Gastroesophageal sphincter (tissue), 4 donors: ENCODE data around the gene DNAJC11. TPM values are rescaled to one million over a fixed set of nuclear protein-coding genes. Genes with fewer than 3 reads are reported as not detected.

Experiments used
- ATAC-seq: fragments of 150-250 bp; one replicate; pipeline ENCODE4 v1.9.1; 2016; ENCODE audit warnings: mild to moderate bottlenecking, moderate library complexity
- H3K27ac ChIP-seq, 4 donors: fragments of 200-600 bp; sonication (generic) in 3 of 4; 1 replicate in 3 of 4; 2 replicates in 1 of 4; pipeline ENCODE4 v1.5.1; 2016 to 2019
- H3K27me3 ChIP-seq: fragments of 200-600 bp; sonication (generic); one replicate; pipeline ENCODE4 v1.5.1; 2019
- H3K36me3 ChIP-seq, 2 donors: fragments of 200-600 bp; sonication (generic); one replicate each; pipeline ENCODE4 v1.5.1; 2019; ENCODE audit warnings: control low read depth in 1 of 2
- H3K4me1 ChIP-seq, 3 donors: fragments of 200-600 bp; sonication (generic); 1 replicate in 2 of 3; 2 replicates in 1 of 3; pipeline ENCODE4 v1.5.1; 2016 to 2019; ENCODE audit warnings: control low read depth in 2 of 3
- H3K4me3 ChIP-seq, 2 donors: fragments of 200-600 bp; sonication (generic); one replicate each; pipeline ENCODE4 v1.5.1; 2019; ENCODE audit warnings: mild to moderate bottlenecking in 1 of 2, moderate library complexity in 1 of 2
- H3K9me3 ChIP-seq, 3 donors: fragments of 200-600 bp; sonication (generic); one replicate each; pipeline ENCODE4 v1.5.1; 2017 to 2019; ENCODE audit warnings: control low read depth in 2 of 3
- CTCF ChIP-seq, 4 experiments: fragments of 200-600 bp in 2 of 4; fragments of 450-650 bp in 2 of 4; sonication (generic) in 1 of 4; IDR thresholded peaks; one replicate each; pipeline ENCODE4 v1.5.1; 2017 to 2019; ENCODE audit warnings: antibody characterized with exemption in 4 of 4, mild to moderate bottlenecking in 2 of 4, moderate library complexity in 2 of 4
- EP300 ChIP-seq: sonication (generic); formaldehyde crosslinking; IDR thresholded peaks from one replicate; pipeline ENCODE4 v1.6.1; 2017; ENCODE audit warnings: antibody characterized with exemption, mild to moderate bottlenecking
- POLR2A ChIP-seq, 2 donors: fragments of 450-650 bp; IDR thresholded peaks; one replicate each; pipeline ENCODE4 v1.6.1; 2017; ENCODE audit warnings: antibody characterized with exemption in 2 of 2, mild to moderate bottlenecking in 2 of 2, moderate library complexity in 1 of 2
- POLR2AphosphoS5 ChIP-seq: sonication (generic); formaldehyde crosslinking; IDR thresholded peaks from one replicate; pipeline ENCODE4 v1.6.1; 2017; ENCODE audit warnings: antibody characterized with exemption
- WGBS, 2 donors: methylation state at CpG; one replicate each; pipeline ENCODE4 v1.1.5; 2018; ENCODE audit warnings: low coverage in 1 of 2; 5-methylcytosine and 5-hydroxymethylcytosine counted together
- total RNA-seq, 4 donors: library from RNA; depleted of rRNA; stranded (reverse); fragments of >200 nt; gene quantifications; one replicate each; pipeline ENCODE4 v1.1.0, GENCODE V29; 2016

DNAJC11 gene
- total RNA-seq, 4 donors from 2014 or later = 20.9 to 51.7 (median 30.8) TPM

GRCh38 chr1:6627841-6628545, 73.6 kb downstream of the DNAJC11 start:
- Histone ChIP-seq H3K36me3 (peaks cover 0 to 63% of the 10 kb centered on the region in 2 donors), H3K4me3 (no peak overlapping the region), H3K27ac (no peak overlapping the region), H3K9me3 (no peaks in the 10 kb centered on the region), H3K27me3 (no peaks in the 10 kb centered on the region), H3K4me1 (peaks cover 0 to 60% (median 15%) of the 10 kb centered on the region in 3 donors)
- TF ChIP-seq POLR2AphosphoS5 (no peak), CTCF (IDR thresholded peaks at IDR 0.05) (no peak), POLR2A (IDR thresholded peaks at IDR 0.05) (no peak), EP300 (no peak)
- ATAC-seq = no peak
- WGBS, 2 donors = 83 to 89% methylated on average over 9 to 13 of the region's 21 CpGs

- WGBS, 2 donors = 53 to 87% methylated on average over 2 to 4 of the region's 9 CpGs
- ATAC-seq = no peak
- no peak overlapping the region for H3K27ac ChIP-seq
- peaks cover 0 to 63% of the 10 kb centered on the region in 2 donors for H3K36me3 ChIP-seq
- TF ChIP-seq POLR2AphosphoS5 (no peak), EP300 (no peak), POLR2A (IDR thresholded peaks at IDR 0.05) (no peak), CTCF (IDR thresholded peaks at IDR 0.05) (no peak)
- no peak overlapping the region for H3K4me3 ChIP-seq
- no peaks in the 10 kb centered on the region for H3K9me3 ChIP-seq
- H3K4me1 ChIP-seq = peaks cover 0 to 70% (median 15%) of the 10 kb centered on the region in 3 donors
- H3K27me3 ChIP-seq = no peaks in the 10 kb centered on the region
These were observed 74.6 kb downstream of the DNAJC11 start for GRCh38 chr1:6627031-6627430.

- Histone ChIP-seq H3K4me3 (peak overlapping the region; percentile 54 to 93), H3K9me3 (no peaks in the 10 kb centered on the region), H3K27ac (peak overlapping the region; percentile 62 to 95 (median 92)), H3K4me1 (peaks cover 0 to 77% (median 15%) of the 10 kb centered on the region in 3 donors), H3K27me3 (no peaks in the 10 kb centered on the region), H3K36me3 (peaks cover 0 to 63% of the 10 kb centered on the region in 2 donors)
- whole genome bisulfite sequencing, 2 donors = 0% methylated on average over 7 of the region's 32 CpGs; no CpG with 5 or more reads in 1 of the 2 donors
- TF ChIP-seq POLR2AphosphoS5 = no peak
- TF ChIP-seq CTCF (IDR thresholded peaks at IDR 0.05) = peak in 2 of 4 experiments; percentile 19 to 31
- TF ChIP-seq EP300 = no peak
- no peak for TF ChIP-seq POLR2A (IDR thresholded peaks at IDR 0.05)
- ATAC-seq = peak; percentile 52
These were observed 75.9 kb downstream of the DNAJC11 start for GRCh38 chr1:6625584-6626149.

- Histone ChIP-seq H3K27me3 (no peaks in the 10 kb centered on the region), H3K36me3 (peaks cover 0 to 63% of the 10 kb centered on the region in 2 donors), H3K4me3 (peak within 1 kb of the TSS; percentile 54 to 93), H3K9me3 (no peaks in the 10 kb centered on the region), H3K4me1 (peaks cover 0 to 76% (median 15%) of the 10 kb centered on the region in 3 donors), H3K27ac (peak within 1 kb of the TSS; percentile 62 to 95 (median 92))
- peak; percentile 94 for ATAC-seq
- TF ChIP-seq POLR2A (IDR thresholded peaks at IDR 0.05) (no peak), POLR2AphosphoS5 (peak; percentile 44)
- WGBS, 2 donors = 0% methylated on average over 2 of the region's 73 CpGs; no CpG with 5 or more reads in 1 of the 2 donors
These were observed 76.7 kb downstream of the DNAJC11 start, which contains the start of gene THAP3 for GRCh38 chr1:6624710-6625583. TSS of gene THAP3 (plus strand) at chr1:6624868. CDS start at chr1:6625219, 351 bp downstream.
